SW 1271 (cell line): ENCODE measurements around the gene NFKBIB.

ENCODE experiments used
- DNase-seq, 2 experiments: peaks; one replicate each; lab custom pipeline; 2025; lab: John Stamatoyannopoulos, UW

NFKBIB gene

GRCh38 chr19:38958301-38958700 is 58.5 kb downstream of the NFKBIB start:
- no peak for DNase-seq
